ENCODE results near the gene BHLHE41.

- no peak for TF ChIP-seq CTCF (optimal IDR thresholded peaks at IDR 0.05 in 1 of 3, IDR thresholded peaks at IDR 0.05 in 1 of 3, conservative IDR thresholded peaks at IDR 0.05 in 1 of 3; ENCODE audit: extremely low read depth in 1 of 3, insufficient read depth in 2 of 3, low read length in 3 of 3)
- peak; percentile 89 for TF ChIP-seq EZH2 (IDR thresholded peaks at IDR 0.05; ENCODE audit: low read length)
These were observed at the start of gene BHLHE41 for GRCh38 chr12:26124446-26125399.
